Gastroesophageal sphincter (tissue), 4 donors: Measurements from ENCODE around the gene CLIP4. TPM values are rescaled to one million over a fixed set of nuclear protein-coding genes. Genes with fewer than 3 reads are reported as not detected.

Experiments used
- ATAC-seq: fragments of 150-250 bp; one replicate; pipeline ENCODE4 v1.9.1; 2016; ENCODE audit warnings: mild to moderate bottlenecking, moderate library complexity
- H3K27ac ChIP-seq, 4 donors: fragments of 200-600 bp; sonication (generic) in 3 of 4; 1 replicate in 3 of 4; 2 replicates in 1 of 4; pipeline ENCODE4 v1.5.1; 2016 to 2019
- H3K27me3 ChIP-seq: fragments of 200-600 bp; sonication (generic); one replicate; pipeline ENCODE4 v1.5.1; 2019
- H3K36me3 ChIP-seq, 2 donors: fragments of 200-600 bp; sonication (generic); one replicate each; pipeline ENCODE4 v1.5.1; 2019; ENCODE audit warnings: control low read depth in 1 of 2
- H3K4me1 ChIP-seq, 3 donors: fragments of 200-600 bp; sonication (generic); 1 replicate in 2 of 3; 2 replicates in 1 of 3; pipeline ENCODE4 v1.5.1; 2016 to 2019; ENCODE audit warnings: control low read depth in 2 of 3
- H3K4me3 ChIP-seq, 2 donors: fragments of 200-600 bp; sonication (generic); one replicate each; pipeline ENCODE4 v1.5.1; 2019; ENCODE audit warnings: mild to moderate bottlenecking in 1 of 2, moderate library complexity in 1 of 2
- H3K9me3 ChIP-seq, 3 donors: fragments of 200-600 bp; sonication (generic); one replicate each; pipeline ENCODE4 v1.5.1; 2017 to 2019; ENCODE audit warnings: control low read depth in 2 of 3
- CTCF ChIP-seq, 4 experiments: fragments of 200-600 bp in 2 of 4; fragments of 450-650 bp in 2 of 4; sonication (generic) in 1 of 4; IDR thresholded peaks; one replicate each; pipeline ENCODE4 v1.5.1; 2017 to 2019; ENCODE audit warnings: antibody characterized with exemption in 4 of 4, mild to moderate bottlenecking in 2 of 4, moderate library complexity in 2 of 4
- EP300 ChIP-seq: sonication (generic); formaldehyde crosslinking; IDR thresholded peaks from one replicate; pipeline ENCODE4 v1.6.1; 2017; ENCODE audit warnings: antibody characterized with exemption, mild to moderate bottlenecking
- POLR2A ChIP-seq, 2 donors: fragments of 450-650 bp; IDR thresholded peaks; one replicate each; pipeline ENCODE4 v1.6.1; 2017; ENCODE audit warnings: antibody characterized with exemption in 2 of 2, mild to moderate bottlenecking in 2 of 2, moderate library complexity in 1 of 2
- POLR2AphosphoS5 ChIP-seq: sonication (generic); formaldehyde crosslinking; IDR thresholded peaks from one replicate; pipeline ENCODE4 v1.6.1; 2017; ENCODE audit warnings: antibody characterized with exemption
- WGBS, 2 donors: methylation state at CpG; one replicate each; pipeline ENCODE4 v1.1.5; 2018; ENCODE audit warnings: low coverage in 1 of 2; 5-methylcytosine and 5-hydroxymethylcytosine counted together
- total RNA-seq, 4 donors: library from RNA; depleted of rRNA; stranded (reverse); fragments of >200 nt; gene quantifications; one replicate each; pipeline ENCODE4 v1.1.0, GENCODE V29; 2016

The CLIP4 gene
- total RNA-seq, 4 donors from 2014 or later, result 64.7 to 96.0 (median 77.3) TPM

GRCh38 chr2:29215739-29216608 is 100.8 kb downstream of the CLIP4 start:
- TF ChIP-seq CTCF (IDR thresholded peaks at IDR 0.05) (no peak), EP300 (no peak), POLR2AphosphoS5 (no peak), POLR2A (IDR thresholded peaks at IDR 0.05) (no peak)
- no peaks in the 10 kb centered on the region for H3K36me3 ChIP-seq
- no peak for ATAC-seq
- H3K27me3 ChIP-seq, result no peaks in the 10 kb centered on the region
- H3K4me3 ChIP-seq, result no peak overlapping the region
- no peaks in the 10 kb centered on the region for H3K4me1 ChIP-seq
- H3K9me3 ChIP-seq, result no peaks in the 10 kb centered on the region
- no peak overlapping the region for H3K27ac ChIP-seq
- WGBS, 2 donors, result 82 to 100% methylated on average over 3 to 6 of the region's 20 CpGs

- Histone ChIP-seq H3K4me3 (no peak overlapping the region), H3K36me3 (no peaks in the 10 kb centered on the region), H3K27me3 (no peaks in the 10 kb centered on the region), H3K4me1 (no peaks in the 10 kb centered on the region), H3K9me3 (no peaks in the 10 kb centered on the region), H3K27ac (no peak overlapping the region)
- WGBS, 2 donors, result 93 to 94% methylated on average over 3 of the region's 5 CpGs
- no peak for ATAC-seq
- no peak for TF ChIP-seq POLR2A (IDR thresholded peaks at IDR 0.05)
- TF ChIP-seq POLR2AphosphoS5, result no peak
- no peak for TF ChIP-seq CTCF (IDR thresholded peaks at IDR 0.05)
- no peak for TF ChIP-seq EP300
Measured at GRCh38 chr2:29216609-29216909, 101.3 kb downstream of the CLIP4 start.

GRCh38 chr2:29218071-29218470 is 102.9 kb downstream of the CLIP4 start:
- Histone ChIP-seq H3K9me3 (no peaks in the 10 kb centered on the region), H3K4me1 (no peaks in the 10 kb centered on the region), H3K27me3 (no peaks in the 10 kb centered on the region), H3K27ac (no peak overlapping the region), H3K4me3 (no peak overlapping the region), H3K36me3 (no peaks in the 10 kb centered on the region)
- TF ChIP-seq POLR2A (IDR thresholded peaks at IDR 0.05) (no peak), EP300 (no peak), CTCF (IDR thresholded peaks at IDR 0.05) (no peak), POLR2AphosphoS5 (no peak)
- no peak for ATAC-seq
- 72 to 75% methylated on average over 3 of the region's 6 CpGs for WGBS, 2 donors

GRCh38 chr2:29218550-29219125 is 103.4 kb downstream of the CLIP4 start:
- ATAC-seq, result no peak
- Histone ChIP-seq H3K4me3 (no peak overlapping the region), H3K27ac (no peak overlapping the region), H3K4me1 (no peaks in the 10 kb centered on the region), H3K27me3 (no peaks in the 10 kb centered on the region), H3K9me3 (no peaks in the 10 kb centered on the region), H3K36me3 (no peaks in the 10 kb centered on the region)
- 76 to 88% methylated on average over 2 of the region's 4 CpGs for WGBS, 2 donors
- no peak for TF ChIP-seq EP300

- no peaks in the 10 kb centered on the region for H3K27me3 ChIP-seq
- no peak overlapping the region for H3K27ac ChIP-seq
- H3K4me1 ChIP-seq, result no peaks in the 10 kb centered on the region
- H3K4me3 ChIP-seq, result no peak overlapping the region
- H3K9me3 ChIP-seq, result no peaks in the 10 kb centered on the region
- H3K36me3 ChIP-seq, result no peaks in the 10 kb centered on the region
- no CpG with 5 or more reads among the region's 4 CpGs for WGBS, 2 donors
- no peak for ATAC-seq
- no peak for TF ChIP-seq EP300
- no peak for TF ChIP-seq POLR2A (IDR thresholded peaks at IDR 0.05)
- no peak for TF ChIP-seq CTCF (IDR thresholded peaks at IDR 0.05)
- TF ChIP-seq POLR2AphosphoS5, result no peak
Measured at GRCh38 chr2:29219374-29219773, 104.2 kb downstream of the CLIP4 start.
